HCT116 (cell line): ENCODE results near the gene SYTL3. TPM values are rescaled to one million over a fixed set of nuclear protein-coding genes. Genes with fewer than 3 reads are reported as not detected.

Experiments used
- ATAC-seq: fragments of 200-7000 bp; cut with Tn5 transposase; 2 replicates; pipeline ENCODE4 v1.9.1; 2020; ENCODE audit warnings: mild to moderate bottlenecking, moderate library complexity
- BruUV-seq: library from RNA; stranded (reverse); fragments of 400-500 nt; replicated peaks from 2 replicates; lab custom pipeline; 2021; lab: Mats Ljungman, UMichigan
- CTCF ChIA-PET: fragments of 300-600 bp; sonication (Branson Sonifier 250); formaldehyde crosslinking; loops from one replicate; lab custom pipeline; 2021; ENCODE audit warnings: antibody characterized with exemption; lab: Charles Lee
- POLR2A ChIA-PET: fragments of 300-600, 350-600 bp; sonication (Branson Sonifier 250); formaldehyde crosslinking; loops from one replicate; lab custom pipeline; 2021; ENCODE audit warnings: antibody characterized with exemption; lab: Charles Lee
- RAD21 ChIA-PET, 2 experiments: fragments of 300-600 bp; sonication (Branson Sonifier 250); formaldehyde crosslinking; loops; one replicate each; lab custom pipeline; 2023; ENCODE audit warnings: low total read pairs in 2 of 2; ENCODE audit not compliant: uncharacterized antibody in 2 of 2, unreplicated experiment in 2 of 2, low non-redundant PET in 1 of 2; lab: Charles Lee
- DNase-seq: peaks from one replicate; pipeline ENCODE4 v3.0.0-alpha.2; 2010; ENCODE audit warnings: low read depth, low spot score
- H2AFZ ChIP-seq: fragments of 200-600 bp; shearing (Covaris generic), sonication (generic); 2 replicates; pipeline ENCODE4 v1.6.1; 2017; ENCODE audit warnings: low read depth, mixed run types, mixed read lengths, antibody characterized with exemption, low read length; ENCODE audit not compliant: poor library complexity, severe bottlenecking
- H3K27ac ChIP-seq: 2 replicates; pipeline ENCODE4 v1.5.1; 2012; ENCODE audit warnings: low read depth, low read length
- H3K27me3 ChIP-seq: fragments of 200-600 bp; sonication (generic); 2 replicates; pipeline ENCODE4 v1.6.1; 2016; ENCODE audit warnings: mixed run types, low read length, mixed read lengths; ENCODE audit not compliant: insufficient read depth
- H3K36me3 ChIP-seq, 2 experiments: fragments of 200-500 bp in 1 of 2; fragments of 200-600 bp in 1 of 2; sonication (Bioruptor generic) in 1 of 2; sonication (generic) in 1 of 2; 2 replicates each; pipeline versions ENCODE4 v1.5.1 to v1.6.1; 2014 to 2016; ENCODE audit warnings: low read length in 2 of 2, inconsistent platforms in 1 of 2, mixed read lengths in 1 of 2, mixed run types in 1 of 2; ENCODE audit not compliant: insufficient read depth in 2 of 2, control insufficient read depth in 1 of 2
- H3K4me1 ChIP-seq, 2 experiments: fragments of 200-600 bp in 1 of 2; sonication (generic) in 1 of 2; 2 replicates each; pipeline versions ENCODE4 v1.5.1 to v1.6.1; 2012 to 2017; ENCODE audit warnings: low read length in 2 of 2, inconsistent platforms in 1 of 2, mild to moderate bottlenecking in 1 of 2, mixed read lengths in 1 of 2, mixed run types in 1 of 2, moderate library complexity in 1 of 2; ENCODE audit not compliant: insufficient read depth in 2 of 2, control insufficient read depth in 1 of 2
- H3K4me2 ChIP-seq: fragments of 200-600 bp; sonication (generic); 2 replicates; pipeline ENCODE4 v1.6.1; 2017; ENCODE audit warnings: mixed run types, low read length, mixed read lengths
- H3K4me3 ChIP-seq, 2 experiments: fragments of 200-600 bp in 1 of 2; sonication (generic) in 1 of 2; replicated peaks in 1 of 2; 2 replicates each; pipeline ENCODE4 v1.5.1; 2011 to 2016; ENCODE audit warnings: low read length in 2 of 2, control low read depth in 1 of 2, low read depth in 1 of 2, mild to moderate bottlenecking in 1 of 2, mixed read lengths in 1 of 2, mixed run types in 1 of 2
- H3K79me2 ChIP-seq: fragments of 200-600 bp; sonication (generic); 2 replicates; pipeline ENCODE4 v1.6.1; 2017; ENCODE audit warnings: mild to moderate bottlenecking, mixed run types, low read length, moderate library complexity, mixed read lengths; ENCODE audit not compliant: insufficient read depth
- H3K9ac ChIP-seq: fragments of 200-600 bp; sonication (generic); 2 replicates; pipeline ENCODE4 v1.6.1; 2016; ENCODE audit warnings: low read length, mixed read lengths
- H3K9me2 ChIP-seq: fragments of 200-600 bp; sonication (generic), shearing (Covaris generic); 2 replicates; pipeline ENCODE4 v1.6.1; 2017; ENCODE audit warnings: mixed run types, mild to moderate bottlenecking, moderate library complexity; ENCODE audit not compliant: insufficient read depth
- H3K9me3 ChIP-seq, 2 experiments: fragments of 200-500 bp in 1 of 2; fragments of 200-600 bp in 1 of 2; sonication (Bioruptor generic) in 1 of 2; sonication (generic) in 1 of 2; 2 replicates each; pipeline ENCODE4 v1.6.1; 2014 to 2017; ENCODE audit warnings: low read length in 2 of 2, mixed read lengths in 2 of 2, inconsistent platforms in 1 of 2, low read depth in 1 of 2, mild to moderate bottlenecking in 1 of 2, mixed run types in 1 of 2, moderate library complexity in 1 of 2; ENCODE audit not compliant: control insufficient read depth in 1 of 2, insufficient read depth in 1 of 2
- H4K20me1 ChIP-seq: fragments of 200-600 bp; sonication (generic), shearing (Covaris generic); 2 replicates; pipeline ENCODE4 v1.6.1; 2017; ENCODE audit warnings: mixed run types, mild to moderate bottlenecking, moderate library complexity; ENCODE audit not compliant: insufficient read depth
- CBX3 ChIP-seq: IDR thresholded peaks from 2 replicates; pipeline ENCODE4 v1.6.1; 2012; ENCODE audit warnings: low read depth
- POLR2A ChIP-seq: IDR thresholded peaks from 2 replicates; pipeline ENCODE4 v1.7.0; 2011; ENCODE audit warnings: borderline replicate concordance; ENCODE audit not compliant: insufficient read depth, insufficient read length; ENCODE audit errors: extremely low read depth
- POLR2AphosphoS5 ChIP-seq: IDR thresholded peaks from 2 replicates; pipeline ENCODE4 v1.6.1; 2011; ENCODE audit warnings: mild to moderate bottlenecking, low read depth, low read length, moderate library complexity
- TCF7L2 ChIP-seq: IDR thresholded peaks from 2 replicates; pipeline ENCODE4 v1.7.0; 2011; ENCODE audit warnings: borderline replicate concordance, inconsistent platforms; ENCODE audit not compliant: insufficient read depth, insufficient read length; ENCODE audit errors: extremely low read depth
- YY1 ChIP-seq: IDR thresholded peaks from 2 replicates; pipeline ENCODE4 v1.6.1; 2011; ENCODE audit warnings: low read length, low read depth, moderate library complexity, mild to moderate bottlenecking; ENCODE audit not compliant: insufficient replicate concordance; ENCODE audit errors: extremely low read depth
- ZNF274 ChIP-seq: fragments of 200-500 bp; sonication (Bioruptor generic); IDR thresholded peaks from 2 replicates; pipeline ENCODE4 v1.6.1; 2014; ENCODE audit warnings: mild to moderate bottlenecking, low read depth, low read length, inconsistent platforms
- intact Hi-C: fragments of 100-400 bp; cut with micrococcal nuclease; formaldehyde crosslinking; loops from 2 replicates; pipeline ENCODE4 v1.10.0; 2022
- total RNA-seq: library from RNA; stranded (reverse); gene quantifications from one replicate; pipeline ENCODE4 v1.2.1, GENCODE V29; 2021; ENCODE audit not compliant: unreplicated experiment

Gene SYTL3
- total RNA-seq, 1 experiment from 2014 or later = 55.3 TPM

DNA sequence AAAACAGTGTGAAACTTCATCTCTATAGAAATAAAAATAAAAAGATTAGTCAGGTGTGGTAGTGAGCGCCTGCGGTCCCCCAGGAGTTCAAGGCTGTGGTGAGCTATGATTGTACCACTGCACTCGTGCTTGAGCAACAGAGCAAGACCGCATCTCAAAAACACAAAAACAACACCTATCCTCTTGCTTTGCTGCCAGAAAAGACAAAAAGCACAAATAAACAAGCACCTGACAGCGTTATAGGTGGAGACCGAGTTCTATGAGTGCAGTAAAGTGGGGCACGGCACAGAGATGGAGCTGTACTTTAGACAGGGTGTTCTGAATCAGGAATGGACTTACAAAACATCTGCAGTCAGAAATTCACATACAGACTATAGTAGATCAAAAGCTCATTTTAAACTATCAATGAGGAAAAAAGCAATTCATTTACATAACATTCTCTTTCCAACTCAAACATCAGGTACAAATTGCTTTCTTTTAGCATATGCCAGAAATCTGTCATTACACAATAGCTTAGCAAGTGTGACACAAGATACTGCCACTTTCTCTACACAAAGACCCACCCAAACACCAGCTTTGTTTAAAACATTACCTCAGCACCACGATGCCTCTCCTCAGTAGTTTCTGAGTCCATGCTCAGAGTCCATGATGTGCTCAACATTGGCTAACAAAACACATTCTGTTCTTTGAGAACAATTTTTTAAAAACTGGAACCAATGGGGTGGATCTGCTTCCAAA lies 159.3 kb downstream of the SYTL3 start:
- Histone ChIP-seq H3K79me2 (peaks cover 100% of the 10 kb centered on the region), H4K20me1 (peaks cover 86% of the 10 kb centered on the region), H3K9ac (peak overlapping the region; percentile 78), H3K4me1 (peaks cover 95 to 98% of the 10 kb centered on the region in 2 experiments), H3K27me3 (no peaks in the 10 kb centered on the region), H3K9me2 (no peaks in the 10 kb centered on the region), H3K9me3 (no peaks in the 10 kb centered on the region), H2AFZ (no peak overlapping the region), H3K4me2 (peak overlapping the region; percentile 86), H3K4me3 (peak overlapping the region in 1 of 2 experiments; percentile 1; a peak in 1 of 4 replicates), H3K36me3 (peaks cover 19 to 57% of the 10 kb centered on the region in 2 experiments), H3K27ac (peak overlapping the region; percentile 92)
- CTCF ChIA-PET = interaction anchor here (1.0 to 1.8 kb wide), 6 partner anchors 10 to 325 kb away, joined by 3 to 6 read pairs (median 4); no protein-coding TSS in a partner anchor
- ATAC-seq = no peak
- TF ChIP-seq YY1 (no peak), POLR2AphosphoS5 (peak; percentile 75)
- no peak for DNase-seq
- POLR2A ChIA-PET = interaction anchor here (1.4 to 9.1 kb wide), 5 partner anchors 10 to 122 kb away, joined by 3 to 83 read pairs (median 4); partner anchors contain the start of gene EZR
- no TSS peak for BruUV-seq
- intact Hi-C loops = loop anchor here (5.0 to 10.0 kb wide), 2 partner anchors 108 to 306 kb away; no protein-coding TSS in a partner anchor
- RAD21 ChIA-PET = interaction anchor here in 1 of 2 experiments (0.6 kb wide), 1 partner anchor 20 kb away, joined by 4 read pairs; no protein-coding TSS in a partner anchor

DNA sequence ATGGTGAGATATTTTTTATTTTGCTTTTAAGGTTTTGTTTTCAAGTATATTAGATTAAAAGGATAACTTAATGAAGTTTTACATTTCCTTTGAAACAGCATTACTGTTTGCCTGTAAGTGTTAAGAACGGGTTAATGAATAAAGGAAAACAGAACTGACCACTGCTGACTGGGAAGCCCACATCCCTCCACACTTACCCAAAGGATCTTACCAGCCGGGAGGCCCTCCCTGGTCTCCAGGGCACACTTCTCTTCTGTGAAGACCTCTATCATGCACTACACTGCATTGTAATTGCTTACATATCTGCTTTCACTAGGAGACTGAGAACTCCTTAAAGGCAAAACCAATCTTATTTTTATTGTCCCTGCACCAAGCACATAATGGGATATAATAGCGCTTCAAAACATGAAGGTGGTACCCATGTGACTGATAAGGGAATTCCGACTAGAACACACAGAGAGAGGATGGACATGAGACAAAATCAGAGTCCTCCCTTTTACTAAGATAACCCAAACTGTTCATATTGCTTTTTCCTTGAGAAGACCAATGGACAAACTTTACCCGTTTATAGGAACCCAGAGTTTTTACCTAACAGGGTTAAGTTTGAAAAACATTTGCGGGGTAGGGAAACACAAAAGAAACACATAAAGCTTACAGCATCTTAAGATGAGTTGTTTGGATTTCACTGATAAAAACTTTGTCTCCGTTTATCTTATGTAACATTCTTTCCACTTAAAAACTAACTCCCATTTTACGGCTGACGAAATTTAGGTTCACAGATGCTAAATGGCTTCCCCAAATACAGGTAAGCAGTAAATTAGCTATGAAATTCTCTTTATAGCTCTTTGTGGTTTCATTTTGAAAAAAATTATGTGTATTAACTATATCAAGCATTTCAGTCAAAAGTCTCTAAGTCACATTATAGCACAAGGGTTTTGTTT lies 160.6 kb downstream of the SYTL3 start:
- Histone ChIP-seq H4K20me1 (peaks cover 91% of the 10 kb centered on the region), H3K4me3 (peak overlapping the region; percentile 47 to 48), H3K79me2 (peaks cover 100% of the 10 kb centered on the region), H3K4me2 (peak overlapping the region; percentile 86), H3K9me2 (no peaks in the 10 kb centered on the region), H3K27ac (peak overlapping the region; percentile 92; the same call in 1 of the 2 replicates), H2AFZ (no peak overlapping the region), H3K27me3 (no peaks in the 10 kb centered on the region), H3K9me3 (no peaks in the 10 kb centered on the region), H3K36me3 (peaks cover 24 to 65% of the 10 kb centered on the region in 2 experiments), H3K4me1 (peaks cover 98 to 100% of the 10 kb centered on the region in 2 experiments), H3K9ac (peak overlapping the region; percentile 78)
- no peak for ATAC-seq
- ChIA-PET CTCF (interaction anchor here (1.5 to 3.1 kb wide), 2 partner anchors 120 to 324 kb away, joined by 4 to 15 read pairs; no protein-coding TSS in a partner anchor), RAD21 (no interaction called here), POLR2A (interaction anchor here (1.2 to 9.1 kb wide), 5 partner anchors 9 to 123 kb away, joined by 4 to 83 read pairs (median 7); partner anchors contain the start of gene EZR)
- TF ChIP-seq POLR2A (no peak), TCF7L2 (no peak), POLR2AphosphoS5 (peak; percentile 50), ZNF274 (no peak), CBX3 (no peak)
- no peak for DNase-seq
- intact Hi-C loops = no loop called here
- no TSS peak for BruUV-seq
